Heart left ventricle (tissue), 16 donors: ENCODE results near the gene LRRC27. TPM values are rescaled to one million over a fixed set of nuclear protein-coding genes. Genes with fewer than 3 reads are reported as not detected.

ENCODE experiments used
- ATAC-seq, 4 donors: fragments of 200-7000 bp; cut with Tn5 transposase; one replicate each; pipeline ENCODE4 v1.9.1; 2020 to 2022; ENCODE audit warnings: moderate library complexity in 4 of 4, mild to moderate bottlenecking in 3 of 4, moderate number of reproducible peaks in 1 of 4
- DNase-seq, 5 donors: peaks; one replicate each; pipeline ENCODE4 v3.0.0-alpha.2; 2020
- H3K27ac ChIP-seq, 12 donors: fragments of 200-600 bp; sonication (generic) in 4 of 12; one replicate each; pipeline versions ENCODE4 v1.5.0 to v1.8.0; 2016 to 2022; ENCODE audit warnings: mild to moderate bottlenecking in 2 of 12
- H3K27me3 ChIP-seq, 9 donors: fragments of 200-600 bp; sonication (generic) in 2 of 9; one replicate each; pipeline versions ENCODE4 v1.5.1 to v1.8.0; 2016 to 2022; ENCODE audit warnings: mild to moderate bottlenecking in 3 of 9
- H3K36me3 ChIP-seq, 9 donors: fragments of 200-600 bp; sonication (generic) in 2 of 9; one replicate each; pipeline versions ENCODE4 v1.5.0 to v1.8.0; 2018 to 2022; ENCODE audit warnings: mild to moderate bottlenecking in 2 of 9
- H3K4me1 ChIP-seq, 12 donors: fragments of 200-600 bp; sonication (generic) in 4 of 12; one replicate each; pipeline versions ENCODE4 v1.5.0 to v1.8.0; 2016 to 2022; ENCODE audit warnings: mild to moderate bottlenecking in 3 of 12
- H3K4me3 ChIP-seq, 12 donors: fragments of 200-600 bp; sonication (generic) in 4 of 12; one replicate each; pipeline versions ENCODE4 v1.5.0 to v1.8.0; 2017 to 2022; ENCODE audit warnings: mild to moderate bottlenecking in 9 of 12, moderate library complexity in 4 of 12
- H3K9me3 ChIP-seq, 12 donors: fragments of 200-600 bp; sonication (generic) in 4 of 12; one replicate each; pipeline versions ENCODE4 v1.5.0 to v1.8.0; 2016 to 2022; ENCODE audit warnings: mild to moderate bottlenecking in 1 of 12
- CTCF ChIP-seq, 12 donors: fragments of 200-600 bp; sonication (generic) in 4 of 12; IDR thresholded peaks; one replicate each; pipeline versions ENCODE4 v1.5.0 to v1.8.0; 2018 to 2022; ENCODE audit warnings: antibody characterized with exemption in 12 of 12, mild to moderate bottlenecking in 5 of 12
- POLR2A ChIP-seq, 2 donors: fragments of 450-650 bp; IDR thresholded peaks; one replicate each; pipeline ENCODE4 v1.6.1; 2017; ENCODE audit warnings: antibody characterized with exemption in 2 of 2, mild to moderate bottlenecking in 2 of 2, moderate library complexity in 2 of 2
- WGBS, 4 donors: extraction: QIAGEN DNeasy Blood & Tissue Kit in 2 of 4; methylation state at CpG; one replicate each; pipeline versions ENCODE4 v1.1.5 to v1.1.7; 2013 to 2018; 5-methylcytosine and 5-hydroxymethylcytosine counted together
- intact Hi-C, 10 donors: fragments of 100-400 bp; cut with DNase I; formaldehyde crosslinking; loops; one replicate each; pipeline versions ENCODE4 v1.11.1 to v1.14.2; 2022
- polyA plus RNA-seq, 2 donors: library from polyadenylated mRNA; stranded (reverse); fragments of 200-250 nt; gene quantifications; one replicate each; pipeline ENCODE4 v1.2.3, GENCODE V29; 2013
- total RNA-seq, 9 donors: library from RNA; depleted of rRNA in 2 of 9; stranded (reverse); fragments of >200 nt in 2 of 9; fragmentation: NEBNext Ultra II Directional in 3 of 9; extraction: Animal tissue kit (Norgen Biotek cat#: 25700) in 3 of 9; gene quantifications; one replicate each; pipeline versions ENCODE4 v1.1.0 to v1.2.4, GENCODE V29; 2016 to 2023
- donor health status: ischemic (EF 13 %, LVEDD 7.1; RV severe dilation, severe dysfunction).
- donor health status: healthy with polysubstance abuse.
- donor health status: DM: no; HTN: yes; CAD: no.
- donor health status: DM: no; HTN: no; CAD: no.
- donor health status: ischemic (EF 25% LVEDD 6.9; RV normal size, moderate dysfunction).
- donor health status: ischemic (EF 25% LVEDD 5.7; RV mildly dilated, moderate dysfunction).
- donor health status: healthy.
- donor health status: DM: yes; HTN: yes; CAD: no.
- donor health status: ischemic (EF 35%, LVEDD 5.7; RV mildly dilated, moderate dysfunction).
- donor health status: nonischemic (EF 11% LVEDD 7.7; RV severe dilation, severe dysfunction).
- donor health status: DM: yes; HTN: yes; CAD: no.
- donor health status: PGD.
- donor health status: ischemic (EF 29% LVEDD 5.4; RV normal size, mild dysfunction).
- donor health status: nonischemic (EF 23%, LVEDD 6.1; RV moderate dilation, normal function).

Gene LRRC27
- total and polyA plus RNA-seq, 11 donors: 2.6 to 8.9 (median 5.1) TPM

GRCh38 chr10:132344386-132344785 lies 12.4 kb downstream of the LRRC27 start:
- Histone ChIP-seq H3K27ac (no peak overlapping the region), H3K4me1 (no peaks in the 10 kb centered on the region), H3K36me3 (peaks cover 0 to 35% (median 21%) of the 10 kb centered on the region in 9 donors), H3K9me3 (no peaks in the 10 kb centered on the region), H3K27me3 (no peaks in the 10 kb centered on the region), H3K4me3 (no peak overlapping the region)
- intact Hi-C loops: no loop called here
- no peak for ATAC-seq
- TF ChIP-seq POLR2A (IDR thresholded peaks at IDR 0.05) (no peak), CTCF (IDR thresholded peaks at IDR 0.05) (no peak)
- WGBS, 4 donors: 90 to 93% (median 92%) methylated on average over 6 of the region's 6 CpGs
- no peak for DNase-seq

DNA sequence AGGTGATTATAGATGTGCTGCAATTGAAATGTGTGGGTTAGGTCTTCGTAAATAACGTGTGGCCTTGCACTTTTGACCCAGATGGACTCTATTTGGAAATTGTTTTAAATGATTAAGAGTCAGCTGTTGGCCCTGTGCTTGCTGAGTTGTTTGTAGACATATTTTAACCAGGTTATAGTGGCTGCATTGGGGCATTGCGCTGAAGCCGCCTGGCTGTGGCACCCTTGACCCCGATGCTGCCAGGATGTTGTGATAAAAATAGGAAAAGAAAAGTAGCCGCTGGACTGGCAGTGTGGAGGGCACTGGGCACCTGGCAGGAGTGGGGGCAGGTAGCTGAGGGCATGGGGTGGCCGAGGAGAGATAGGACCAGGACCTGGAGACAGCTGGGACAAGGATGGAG lies 13.4 kb downstream of the LRRC27 start:
- intact Hi-C loops: no loop called here

DNA sequence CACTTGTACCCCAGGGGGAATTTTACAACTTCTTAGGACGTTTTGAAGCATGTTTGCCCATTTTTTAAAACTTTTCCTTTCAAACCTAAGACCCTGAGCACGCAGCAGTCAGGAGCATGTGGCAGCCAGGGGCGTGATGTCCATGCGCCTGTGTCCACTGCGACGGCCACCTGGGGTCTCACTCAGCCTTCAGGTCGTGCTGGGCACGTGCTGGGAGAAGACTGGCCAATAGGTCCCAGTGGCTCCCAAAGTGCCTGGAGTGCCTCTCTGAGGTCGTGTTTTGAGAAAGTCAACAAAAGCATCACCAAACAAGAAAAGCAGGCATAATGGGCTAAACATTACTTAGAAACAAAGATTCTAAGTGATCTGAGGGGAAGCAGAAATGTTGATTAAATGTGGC lies 14.8 kb downstream of the LRRC27 start:
- Histone ChIP-seq H3K27me3 (no peaks in the 10 kb centered on the region), H3K4me3 (no peak overlapping the region), H3K9me3 (no peaks in the 10 kb centered on the region), H3K36me3 (peaks cover 0 to 38% (median 16%) of the 10 kb centered on the region in 9 donors), H3K4me1 (no peaks in the 10 kb centered on the region), H3K27ac (no peak overlapping the region)
- DNase-seq: no peak
- intact Hi-C loops: no loop called here
- WGBS, 4 donors: 89 to 95% (median 93%) methylated on average over 9 of the region's 9 CpGs
- ATAC-seq: no peak
- TF ChIP-seq CTCF (IDR thresholded peaks at IDR 0.05): no peak
- no peak for TF ChIP-seq POLR2A (IDR thresholded peaks at IDR 0.05)

More for the DNA sequence above, 13.4 kb downstream of the LRRC27 start:
- no peak overlapping the region for H3K4me3 ChIP-seq
- H3K4me1 ChIP-seq: no peaks in the 10 kb centered on the region
- WGBS, 4 donors: 88 to 93% (median 92%) methylated on average over 7 of the region's 7 CpGs
- peaks cover 0 to 38% (median 16%) of the 10 kb centered on the region in 9 donors for H3K36me3 ChIP-seq
- no peak overlapping the region for H3K27ac ChIP-seq
- no peak for TF ChIP-seq POLR2A (IDR thresholded peaks at IDR 0.05)
- DNase-seq (no peak), ATAC-seq (no peak)
- H3K27me3 ChIP-seq: no peaks in the 10 kb centered on the region
- H3K9me3 ChIP-seq: no peaks in the 10 kb centered on the region

GRCh38 chr10:132347211-132347930 lies 15.4 kb downstream of the LRRC27 start:
- Histone ChIP-seq H3K4me3 (no peak overlapping the region), H3K27ac (no peak overlapping the region), H3K36me3 (peaks cover 0 to 38% (median 16%) of the 10 kb centered on the region in 9 donors), H3K4me1 (no peaks in the 10 kb centered on the region), H3K9me3 (no peaks in the 10 kb centered on the region), H3K27me3 (no peaks in the 10 kb centered on the region)
- 91 to 96% (median 94%) methylated on average over 19 to 23 of the region's 23 CpGs for WGBS, 4 donors
- no peak for DNase-seq
- TF ChIP-seq CTCF (IDR thresholded peaks at IDR 0.05) (no peak), POLR2A (IDR thresholded peaks at IDR 0.05) (no peak)
- ATAC-seq: no peak
- intact Hi-C loops: no loop called here

- Histone ChIP-seq H3K4me3 (no peak overlapping the region), H3K27ac (no peak overlapping the region), H3K4me1 (no peaks in the 10 kb centered on the region), H3K36me3 (peaks cover 0 to 37% (median 16%) of the 10 kb centered on the region in 9 donors), H3K27me3 (no peaks in the 10 kb centered on the region), H3K9me3 (no peaks in the 10 kb centered on the region)
- intact Hi-C loops: loop anchor here in 2 of 10 donors (2.0 kb wide), 1 partner anchor 123 kb away; no protein-coding TSS in a partner anchor
- no peak for DNase-seq
- ATAC-seq: no peak
- TF ChIP-seq POLR2A (IDR thresholded peaks at IDR 0.05) (no peak), CTCF (IDR thresholded peaks at IDR 0.05) (no peak)
- 83 to 94% (median 87%) methylated on average over 12 to 13 of the region's 13 CpGs for WGBS, 4 donors
Measured at GRCh38 chr10:132347931-132348267, 15.9 kb downstream of the LRRC27 start.
